Heart left ventricle (tissue), 13 donors: Measurements from ENCODE around the gene RPS6KA5.

Experiments used
- POLR2A ChIP-seq, 2 donors: fragments of 450-650 bp; IDR thresholded peaks; one replicate each; pipeline ENCODE4 v1.6.1; 2017; ENCODE audit warnings: antibody characterized with exemption in 2 of 2, mild to moderate bottlenecking in 2 of 2, moderate library complexity in 2 of 2
- TF ChIP-seq, protein P1 (sequence below), 12 donors: fragments of 200-600 bp; sonication (generic) in 4 of 12; IDR thresholded peaks; one replicate each; pipeline versions ENCODE4 v1.5.0 to v1.8.0; 2018 to 2022; ENCODE audit warnings: antibody characterized with exemption in 12 of 12, mild to moderate bottlenecking in 5 of 12
- donor health status: ischemic (EF 13 %, LVEDD 7.1; RV severe dilation, severe dysfunction).
- donor health status: DM: no; HTN: yes; CAD: no.
- donor health status: DM: no; HTN: no; CAD: no.
- donor health status: ischemic (EF 25% LVEDD 6.9; RV normal size, moderate dysfunction).
- donor health status: ischemic (EF 25% LVEDD 5.7; RV mildly dilated, moderate dysfunction).
- donor health status: ischemic (EF 35%, LVEDD 5.7; RV mildly dilated, moderate dysfunction).
- donor health status: nonischemic (EF 11% LVEDD 7.7; RV severe dilation, severe dysfunction).
- donor health status: DM: yes; HTN: yes; CAD: no.
- donor health status: PGD.
- donor health status: ischemic (EF 29% LVEDD 5.4; RV normal size, mild dysfunction).
- donor health status: nonischemic (EF 23%, LVEDD 6.1; RV moderate dilation, normal function).

DNA sequence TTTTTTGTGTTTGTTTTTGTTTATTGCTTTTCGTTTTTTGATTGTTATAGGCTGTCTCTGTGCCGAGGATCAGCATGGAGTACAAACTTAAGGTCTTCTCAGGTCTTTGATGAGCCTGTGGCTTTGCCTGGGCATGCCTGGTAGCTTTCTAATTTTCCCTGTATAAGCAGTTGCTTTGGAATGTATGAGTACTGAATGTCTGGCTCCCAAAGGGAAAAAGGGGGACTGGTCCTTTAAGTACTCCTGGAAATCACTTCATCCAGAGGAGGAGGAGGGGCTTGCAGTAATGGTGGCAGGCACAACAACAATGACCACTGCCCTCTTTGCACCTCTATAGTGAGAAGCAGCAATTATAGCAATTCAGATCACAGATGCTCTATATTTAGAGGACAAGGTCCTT lies 176.7 kb downstream of the RPS6KA5 start:
- TF ChIP-seq POLR2A (IDR thresholded peaks at IDR 0.05), result no peak
- TF ChIP-seq, protein P1, sequence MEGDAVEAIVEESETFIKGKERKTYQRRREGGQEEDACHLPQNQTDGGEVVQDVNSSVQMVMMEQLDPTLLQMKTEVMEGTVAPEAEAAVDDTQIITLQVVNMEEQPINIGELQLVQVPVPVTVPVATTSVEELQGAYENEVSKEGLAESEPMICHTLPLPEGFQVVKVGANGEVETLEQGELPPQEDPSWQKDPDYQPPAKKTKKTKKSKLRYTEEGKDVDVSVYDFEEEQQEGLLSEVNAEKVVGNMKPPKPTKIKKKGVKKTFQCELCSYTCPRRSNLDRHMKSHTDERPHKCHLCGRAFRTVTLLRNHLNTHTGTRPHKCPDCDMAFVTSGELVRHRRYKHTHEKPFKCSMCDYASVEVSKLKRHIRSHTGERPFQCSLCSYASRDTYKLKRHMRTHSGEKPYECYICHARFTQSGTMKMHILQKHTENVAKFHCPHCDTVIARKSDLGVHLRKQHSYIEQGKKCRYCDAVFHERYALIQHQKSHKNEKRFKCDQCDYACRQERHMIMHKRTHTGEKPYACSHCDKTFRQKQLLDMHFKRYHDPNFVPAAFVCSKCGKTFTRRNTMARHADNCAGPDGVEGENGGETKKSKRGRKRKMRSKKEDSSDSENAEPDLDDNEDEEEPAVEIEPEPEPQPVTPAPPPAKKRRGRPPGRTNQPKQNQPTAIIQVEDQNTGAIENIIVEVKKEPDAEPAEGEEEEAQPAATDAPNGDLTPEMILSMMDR (IDR thresholded peaks at IDR 0.05), result no peak
